Urinary bladder (tissue), 4 donors: Measurements from ENCODE around the gene ECPAS. TPM values are rescaled to one million over a fixed set of nuclear protein-coding genes. Genes with fewer than 3 reads are reported as not detected.
"Not testable (repeated sequence)": the region's sequence is repeated elsewhere in the genome, so short reads cannot be mapped to it uniquely, and the experiment has no call there.

ENCODE experiments used
- DNase-seq: peaks from one replicate; pipeline ENCODE4 v3.0.0-alpha.2; 2015; ENCODE audit errors: extremely low spot score
- H3K27ac ChIP-seq: one replicate; pipeline ENCODE4 v1.5.1; 2013; ENCODE audit warnings: low read depth, mild to moderate bottlenecking, moderate library complexity
- H3K36me3 ChIP-seq: one replicate; pipeline ENCODE4 v1.6.1; 2013; ENCODE audit warnings: mild to moderate bottlenecking, moderate library complexity; ENCODE audit not compliant: insufficient read depth
- H3K4me1 ChIP-seq: one replicate; pipeline ENCODE4 v1.6.1; 2013; ENCODE audit warnings: mild to moderate bottlenecking, moderate library complexity; ENCODE audit not compliant: insufficient read depth
- H3K4me3 ChIP-seq: one replicate; pipeline ENCODE4 v1.5.1; 2013; ENCODE audit warnings: low read depth, low read length
- WGBS: extraction: QIAGEN DNeasy Blood & Tissue Kit; methylation state at CpG from one replicate; pipeline ENCODE4 v1.1.7; 2013; 5-methylcytosine and 5-hydroxymethylcytosine counted together
- polyA plus RNA-seq: library from polyadenylated mRNA; stranded (reverse); fragments of 200-250 nt; gene quantifications from one replicate; pipeline ENCODE4 v1.2.3, GENCODE V29; 2013
- total RNA-seq: library from RNA; depleted of rRNA; stranded (reverse); fragments of >200 nt; gene quantifications from one replicate; pipeline ENCODE4 v1.2.3, GENCODE V29; 2014
- donor health status: healthy with polysubstance abuse.
- donor health status: healthy.

The ECPAS gene
- total and polyA plus RNA-seq, 2 donors: 32.7 to 100 TPM

GRCh38 chr9:111427186-111427585 lies 57.0 kb downstream of the ECPAS start:
- H3K4me1 ChIP-seq: no peaks in the 10 kb centered on the region
- H3K36me3 ChIP-seq: peaks cover 3% of the 10 kb centered on the region
- no peak for DNase-seq
- H3K4me3 ChIP-seq: no peak overlapping the region
- no peak overlapping the region for H3K27ac ChIP-seq

DNA sequence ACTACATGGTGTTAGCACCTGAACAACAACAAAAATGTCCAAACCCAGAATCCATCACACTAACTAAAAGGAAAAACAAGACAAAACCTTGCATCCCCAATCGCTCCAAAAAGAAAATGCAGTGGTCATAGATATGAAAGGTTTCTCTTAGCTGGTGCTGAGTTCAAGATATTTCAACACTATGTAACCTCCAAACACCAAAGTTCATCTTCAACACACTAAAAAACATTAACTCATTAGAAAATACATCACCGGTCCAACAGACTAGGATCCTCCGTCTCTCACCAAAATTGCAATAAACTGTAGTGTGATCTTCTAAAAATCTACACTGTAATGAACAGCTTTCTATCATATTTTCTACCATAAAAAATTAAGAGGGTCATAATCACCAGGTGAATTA lies 60.8 kb downstream of the ECPAS start:
- Histone ChIP-seq H3K36me3 (peaks cover 2% of the 10 kb centered on the region), H3K27ac (no peak overlapping the region), H3K4me1 (no peaks in the 10 kb centered on the region), H3K4me3 (no peak overlapping the region)
- WGBS: 98% methylated on average over 3 of the region's 3 CpGs
- no peak for DNase-seq

DNA sequence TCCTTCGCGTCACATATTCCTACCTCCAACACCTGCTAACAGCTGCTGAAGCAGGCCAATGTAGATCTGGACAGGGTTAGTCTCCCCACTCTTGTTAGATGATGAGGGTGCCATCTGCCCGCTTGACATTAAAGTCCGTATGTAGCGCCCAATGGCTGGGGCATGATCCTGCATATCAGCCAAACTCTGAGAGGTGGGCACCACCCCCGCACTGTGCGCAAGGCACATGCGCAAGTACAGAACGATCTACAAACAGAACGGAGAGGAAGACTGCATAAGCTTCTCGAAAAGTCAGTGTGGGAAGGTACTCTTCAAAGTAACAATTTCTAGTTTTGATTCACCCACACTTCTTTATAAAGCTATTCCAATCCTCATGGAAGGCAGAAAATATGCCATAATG lies 69.8 kb downstream of the ECPAS start:
- WGBS: 95% methylated on average over 11 of the region's 11 CpGs
- H3K4me3 ChIP-seq: no peak overlapping the region
- no peak overlapping the region for H3K27ac ChIP-seq
- DNase-seq: no peak
- no peaks in the 10 kb centered on the region for H3K4me1 ChIP-seq
- H3K36me3 ChIP-seq: peaks cover 12% of the 10 kb centered on the region

DNA sequence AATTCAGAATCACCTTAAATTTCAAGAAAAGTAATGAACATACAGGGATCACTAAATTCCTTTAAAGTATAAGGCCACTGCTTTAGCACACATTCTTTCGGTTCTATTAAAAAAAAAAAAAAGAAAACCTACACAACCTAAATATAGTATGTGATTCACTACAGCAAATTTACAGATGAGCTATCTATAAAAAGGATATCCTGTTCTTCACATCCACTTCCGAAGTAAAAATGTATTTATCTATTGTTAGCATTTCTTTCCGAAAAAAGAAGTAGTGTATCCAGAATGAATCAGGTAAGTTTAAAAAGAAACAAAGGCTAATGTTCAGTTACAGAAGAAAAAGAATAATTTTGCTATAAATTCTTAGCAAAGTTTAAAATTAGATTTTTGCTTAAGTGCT lies 70.2 kb downstream of the ECPAS start:
- Histone ChIP-seq H3K27ac (no peak overlapping the region), H3K4me1 (no peaks in the 10 kb centered on the region), H3K36me3 (peaks cover 12% of the 10 kb centered on the region), H3K4me3 (no peak overlapping the region)
- no peak for DNase-seq
- 83% methylated on average over 3 of the region's 3 CpGs for WGBS

DNA sequence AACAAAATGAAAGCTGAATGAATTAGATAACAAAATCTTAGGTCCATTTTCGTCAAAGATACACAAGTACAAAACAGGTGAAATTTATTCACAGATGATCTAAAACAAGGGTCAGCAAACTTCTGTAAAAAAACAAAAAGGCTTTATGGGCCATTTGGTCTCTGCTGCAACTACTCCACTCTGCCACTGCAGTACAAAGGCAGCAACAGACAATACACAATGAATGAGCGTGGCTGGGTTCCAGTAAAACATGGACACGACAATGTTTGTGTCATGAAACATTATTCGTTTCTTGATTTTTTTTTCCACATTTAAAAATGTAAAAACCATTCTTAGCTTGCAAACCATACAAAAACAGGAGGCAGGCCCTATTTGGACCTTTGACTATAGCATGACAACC lies 71.9 kb downstream of the ECPAS start:
- DNase-seq: no peak
- H3K4me1 ChIP-seq: no peaks in the 10 kb centered on the region
- no peak overlapping the region for H3K27ac ChIP-seq
- 86% methylated on average over 4 of the region's 4 CpGs for WGBS
- H3K4me3 ChIP-seq: no peak overlapping the region
- peaks cover 13% of the 10 kb centered on the region for H3K36me3 ChIP-seq

DNA sequence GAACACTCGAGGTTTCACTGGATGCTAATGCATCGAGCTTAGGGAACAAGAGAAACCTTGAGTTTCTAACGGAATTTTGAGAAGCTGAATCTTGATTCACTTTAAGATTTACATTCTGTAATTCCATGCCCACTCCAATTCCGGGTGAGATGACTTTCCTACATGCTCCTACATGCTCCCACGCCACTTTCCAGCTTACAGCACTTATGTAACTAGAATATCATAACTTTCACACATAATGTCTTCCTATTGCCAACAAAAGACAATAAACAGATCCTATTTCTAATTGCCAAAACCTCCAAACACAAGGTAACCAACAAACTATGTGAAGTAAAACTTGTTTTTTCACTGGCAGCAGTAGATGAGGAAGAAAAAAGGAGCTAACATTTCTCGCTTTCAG lies 72.9 kb downstream of the ECPAS start:
- H3K4me1 ChIP-seq: no peaks in the 10 kb centered on the region
- 94% methylated on average over 6 of the region's 6 CpGs for WGBS
- H3K4me3 ChIP-seq: no peak overlapping the region
- no peak for DNase-seq
- no peak overlapping the region for H3K27ac ChIP-seq
- H3K36me3 ChIP-seq: peaks cover 10% of the 10 kb centered on the region

- Histone ChIP-seq H3K27ac (no peak overlapping the region), H3K4me3 (no peak overlapping the region), H3K36me3 (peaks cover 7% of the 10 kb centered on the region), H3K4me1 (no peaks in the 10 kb centered on the region)
- 95% methylated on average over 3 of the region's 3 CpGs for WGBS
- no peak for DNase-seq
Observed at GRCh38 chr9:111407813-111408212, 76.4 kb downstream of the ECPAS start.

DNA sequence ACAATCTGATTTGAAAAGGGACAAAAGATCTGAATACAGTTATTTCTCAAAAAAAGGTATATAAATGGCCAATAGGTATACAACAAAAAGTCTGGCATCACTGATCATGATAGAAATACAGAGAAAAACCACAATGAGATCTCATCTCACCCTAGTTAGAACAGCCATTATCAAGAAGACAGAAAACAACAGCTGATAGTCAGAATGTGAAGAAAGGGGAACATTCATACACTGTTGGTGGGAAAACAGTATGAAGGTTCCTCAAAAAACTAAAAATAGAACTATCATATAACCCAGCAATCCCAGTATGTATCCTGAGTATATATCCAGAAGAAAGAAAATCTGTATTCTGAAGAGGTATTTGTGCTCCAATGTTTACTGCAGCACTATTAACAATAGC lies 78.5 kb downstream of the ECPAS start:
- H3K4me3 ChIP-seq: no peak overlapping the region
- H3K36me3 ChIP-seq: peaks cover 7% of the 10 kb centered on the region
- no peak for DNase-seq
- H3K27ac ChIP-seq: no peak overlapping the region
- H3K4me1 ChIP-seq: no peaks in the 10 kb centered on the region

DNA sequence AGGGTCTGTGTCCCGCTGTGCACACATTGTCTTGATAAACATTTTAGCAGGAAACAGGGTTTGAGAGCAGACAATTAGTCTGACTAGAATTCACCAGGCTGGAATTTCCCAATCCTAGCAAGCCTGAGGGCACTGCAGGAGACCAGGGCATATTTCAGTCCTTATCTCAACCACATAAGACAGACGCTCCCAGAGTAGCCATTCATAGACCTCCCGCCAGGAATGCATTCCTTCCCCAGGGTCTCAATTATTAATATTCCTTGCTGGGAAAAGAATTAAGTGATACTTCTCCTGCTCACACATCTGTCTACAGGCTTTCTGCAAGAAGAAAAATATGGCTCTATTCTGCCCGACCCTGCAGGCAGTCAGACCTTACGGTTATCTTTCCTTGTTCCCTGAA lies 82.7 kb downstream of the ECPAS start:
- H3K36me3 ChIP-seq, H3K4me1 ChIP-seq: not testable (repeated sequence)
- 98% methylated on average over 5 of the region's 5 CpGs for WGBS

DNA sequence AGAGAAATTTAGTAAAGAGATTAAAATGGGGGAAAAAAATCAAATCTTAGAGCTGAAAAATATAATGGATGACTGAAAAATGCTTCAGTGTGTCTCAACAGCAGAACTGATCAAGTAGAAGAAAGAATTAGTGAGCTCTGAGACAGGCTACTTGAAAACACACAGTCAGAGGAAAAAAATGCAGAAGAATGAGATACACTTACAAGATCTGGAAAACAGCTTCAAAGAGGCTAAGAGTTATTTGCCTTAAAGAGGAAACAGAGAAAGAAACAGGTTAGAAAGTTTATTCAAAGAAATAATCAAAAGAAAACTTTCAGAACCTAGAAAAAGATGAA lies 83.7 kb downstream of the ECPAS start:
- Histone ChIP-seq H3K36me3 (peaks cover 2% of the 10 kb centered on the region), H3K4me3 (no peak overlapping the region), H3K4me1 (no peaks in the 10 kb centered on the region), H3K27ac (no peak overlapping the region)
- no peak for DNase-seq

More for the DNA sequence above, 82.7 kb downstream of the ECPAS start:
- not testable (repeated sequence) for DNase-seq, H3K27ac ChIP-seq, H3K4me3 ChIP-seq

DNA sequence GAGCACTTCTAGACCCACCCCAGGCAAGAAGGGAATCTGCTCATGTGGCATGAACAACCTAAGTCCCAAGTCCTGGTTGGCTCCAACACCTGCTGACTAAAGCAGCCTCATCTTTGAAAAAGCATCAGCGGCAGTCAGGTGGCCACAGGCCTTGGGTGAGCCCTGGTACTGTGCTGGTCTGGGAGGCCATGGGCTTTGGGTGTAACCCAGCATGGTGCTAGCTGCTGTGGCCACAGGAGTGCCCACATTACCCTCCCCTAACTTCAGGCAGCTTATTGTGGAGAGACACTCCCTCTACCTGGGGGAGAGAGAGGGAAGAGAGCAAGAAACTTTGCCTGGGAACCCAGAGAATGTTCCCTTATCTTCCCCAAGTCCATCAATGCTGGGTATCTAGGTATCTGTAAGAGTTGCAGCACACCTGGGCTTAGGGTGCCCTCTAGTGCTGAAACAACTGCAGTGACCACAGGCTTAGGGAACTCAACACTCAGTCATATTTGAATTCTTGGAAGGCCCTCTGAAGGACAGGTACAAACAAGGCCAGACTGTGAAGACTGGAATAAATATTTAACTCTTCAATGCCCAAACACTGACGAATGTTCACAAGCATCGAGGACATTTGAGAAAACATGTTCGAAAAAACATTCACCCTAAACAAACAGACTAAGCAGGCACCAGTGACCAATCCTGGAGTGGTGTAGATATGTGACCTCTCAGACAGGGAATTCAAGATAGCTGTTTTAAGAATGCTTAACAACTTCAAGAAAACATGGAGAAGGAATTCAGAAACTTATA lies 84.2 kb downstream of the ECPAS start:
- 97% methylated on average over 4 of the region's 4 CpGs for WGBS
- no peak for DNase-seq
- no peak overlapping the region for H3K27ac ChIP-seq
- H3K4me3 ChIP-seq: no peak overlapping the region
- no peaks in the 10 kb centered on the region for H3K4me1 ChIP-seq
- H3K36me3 ChIP-seq: no peaks in the 10 kb centered on the region

DNA sequence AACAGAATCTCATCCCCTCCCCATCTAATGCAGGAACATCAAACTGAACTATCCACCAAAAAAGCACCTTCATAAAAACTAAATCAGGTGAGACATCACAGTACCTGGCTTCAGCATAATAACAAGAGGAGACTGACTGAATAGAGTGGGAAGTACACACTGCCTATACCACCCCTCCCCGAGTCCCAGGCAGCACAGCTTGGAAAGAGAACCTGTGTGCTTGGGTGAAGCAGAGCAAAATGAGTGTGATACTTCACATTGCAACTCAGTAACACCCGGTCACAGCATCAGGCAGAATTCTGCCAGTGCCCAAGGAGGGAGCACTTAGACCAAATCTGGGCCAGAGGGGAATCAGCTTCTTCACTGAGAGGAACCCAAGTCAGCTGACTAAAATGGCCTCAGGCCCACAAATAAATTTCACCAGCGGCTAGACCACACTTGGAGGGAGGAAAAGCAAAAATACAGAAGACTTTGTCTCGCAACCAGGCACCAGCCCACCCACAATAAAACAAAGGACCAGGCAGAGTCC lies 84.9 kb downstream of the ECPAS start:
- no peaks in the 10 kb centered on the region for H3K36me3 ChIP-seq
- WGBS: 93% methylated on average over 4 of the region's 4 CpGs

GRCh38 chr9:111393971-111394370 lies 90.2 kb downstream of the ECPAS start:
- DNase-seq: no peak
- H3K4me3 ChIP-seq: no peak overlapping the region
- 55% methylated on average over 1 of the region's 1 CpG for WGBS
- H3K36me3 ChIP-seq: peaks cover 3% of the 10 kb centered on the region
- no peak overlapping the region for H3K27ac ChIP-seq
- no peaks in the 10 kb centered on the region for H3K4me1 ChIP-seq

More for the DNA sequence above, 84.9 kb downstream of the ECPAS start:
- no peak overlapping the region for H3K27ac ChIP-seq
- no peak overlapping the region for H3K4me3 ChIP-seq
- no peaks in the 10 kb centered on the region for H3K4me1 ChIP-seq
- no peak for DNase-seq

GRCh38 chr9:111389406-111389805 lies 94.8 kb downstream of the ECPAS start:
- peaks cover 9% of the 10 kb centered on the region for H3K36me3 ChIP-seq
- WGBS: 95% methylated on average over 4 of the region's 4 CpGs

GRCh38 chr9:111386386-111386785 lies 97.8 kb downstream of the ECPAS start:
- 97% methylated on average over 3 of the region's 3 CpGs for WGBS
- H3K36me3 ChIP-seq: peaks cover 12% of the 10 kb centered on the region

More at GRCh38 chr9:111389406-111389805, 94.8 kb downstream of the ECPAS start:
- DNase-seq: no peak
- Histone ChIP-seq H3K27ac (no peak overlapping the region), H3K4me1 (no peaks in the 10 kb centered on the region), H3K4me3 (no peak overlapping the region)

More at GRCh38 chr9:111386386-111386785, 97.8 kb downstream of the ECPAS start:
- Histone ChIP-seq H3K27ac (no peak overlapping the region), H3K4me1 (no peaks in the 10 kb centered on the region), H3K4me3 (no peak overlapping the region)
- DNase-seq: no peak
